Neural progenitor cell (in vitro differentiated cells): ENCODE results near the gene MYH9. TPM values are rescaled to one million over a fixed set of nuclear protein-coding genes. Genes with fewer than 3 reads are reported as not detected.

Source experiments
- DNase-seq: peaks from one replicate; pipeline ENCODE4 v3.0.0-alpha.2; 2016; ENCODE audit warnings: low spot score
- H2AFZ ChIP-seq: fragments of 200-600 bp; sonication (generic); replicated peaks from 2 replicates; pipeline ENCODE4 v1.6.1; 2016; ENCODE audit warnings: antibody characterized with exemption
- H3F3A ChIP-seq: fragments of 200-600 bp; sonication (generic); 2 replicates; pipeline ENCODE4 v1.6.1; 2016; ENCODE audit warnings: antibody characterized with exemption, low read depth
- H3K27ac ChIP-seq: fragments of 200-600 bp; sonication (generic); 2 replicates; pipeline ENCODE4 v1.5.1; 2016; ENCODE audit warnings: mild to moderate bottlenecking
- H3K27me3 ChIP-seq: fragments of 200-600 bp; sonication (generic); 2 replicates; pipeline ENCODE4 v1.6.1; 2016; ENCODE audit warnings: mild to moderate bottlenecking, moderate library complexity
- H3K36me3 ChIP-seq: fragments of 200-600 bp; sonication (generic); 2 replicates; pipeline ENCODE4 v1.5.1; 2016
- H3K4me1 ChIP-seq: fragments of 200-600 bp; sonication (generic); 2 replicates; pipeline ENCODE4 v1.6.1; 2016; ENCODE audit warnings: mixed run types
- H3K4me2 ChIP-seq: fragments of 200-600 bp; sonication (generic); 2 replicates; pipeline ENCODE4 v1.6.1; 2016
- H3K4me3 ChIP-seq: fragments of 200-600 bp; sonication (generic); 2 replicates; pipeline ENCODE4 v1.5.1; 2016
- H3K79me2 ChIP-seq: fragments of 200-600 bp; sonication (generic); 2 replicates; pipeline ENCODE4 v1.6.1; 2016; ENCODE audit warnings: low read depth
- H3K9ac ChIP-seq: fragments of 200-600 bp; sonication (generic); 2 replicates; pipeline ENCODE4 v1.6.1; 2016
- H3K9me3 ChIP-seq: fragments of 200-600 bp; sonication (generic); 2 replicates; pipeline ENCODE4 v1.5.1; 2016; ENCODE audit warnings: low read depth
- H4K20me1 ChIP-seq: fragments of 200-600 bp; sonication (generic); 2 replicates; pipeline ENCODE4 v1.6.1; 2016; ENCODE audit warnings: low read depth
- H3K27ac Mint-ChIP-seq: 3 replicates; pipeline ENCODE4 v1.8.0; 2021; ENCODE audit warnings: mixed read lengths
- H3K27me3 Mint-ChIP-seq: 2 replicates; pipeline ENCODE4 v1.8.0; 2022; ENCODE audit warnings: low read depth, mild to moderate bottlenecking, inconsistent platforms, moderate library complexity, mixed read lengths; ENCODE audit not compliant: insufficient read depth
- H3K36me3 Mint-ChIP-seq: 3 replicates; pipeline ENCODE4 v1.8.0; 2021; ENCODE audit warnings: mixed read lengths
- H3K4me1 Mint-ChIP-seq: 3 replicates; pipeline ENCODE4 v1.8.0; 2021; ENCODE audit warnings: mixed read lengths
- H3K4me3 Mint-ChIP-seq: 3 replicates; pipeline ENCODE4 v1.8.0; 2021; ENCODE audit warnings: mild to moderate bottlenecking, moderate library complexity, mixed read lengths
- H3K9me3 Mint-ChIP-seq: 3 replicates; pipeline ENCODE4 v1.8.0; 2020; ENCODE audit warnings: mixed read lengths
- CTCF ChIP-seq: fragments of 200-600 bp; sonication (generic); IDR thresholded peaks from 2 replicates; pipeline ENCODE4 v1.5.1; 2017; ENCODE audit warnings: antibody characterized with exemption, mild to moderate bottlenecking
- EZH2 ChIP-seq: fragments of 200-600 bp; sonication (generic); IDR thresholded peaks from 2 replicates; pipeline ENCODE4 v1.6.1; 2017; ENCODE audit warnings: antibody characterized with exemption, mild to moderate bottlenecking, moderate library complexity
- EZH2phosphoT487 ChIP-seq: fragments of 200-600 bp; sonication (generic); IDR thresholded peaks from 2 replicates; pipeline ENCODE4 v1.6.1; 2017; ENCODE audit warnings: antibody characterized with exemption
- total RNA-seq: library from RNA; depleted of rRNA; stranded (reverse); fragments of >200 nt; gene quantifications from 2 replicates; pipeline ENCODE4 v1.2.3, GENCODE V29; 2015; ENCODE audit warnings: low replicate concordance

MYH9 gene
- total RNA-seq, 1 donor from 2014 or later: 77.2 TPM

GRCh38 chr22:36374603-36375024 is 13.2 kb downstream of the MYH9 start:
- no peak overlapping the region for H3K27ac Mint-ChIP-seq
- H3K27ac ChIP-seq: no peak overlapping the region

GRCh38 chr22:36373258-36373579 is 14.5 kb downstream of the MYH9 start:
- TF ChIP-seq EZH2 (no peak), EZH2phosphoT487 (no peak), CTCF (no peak)
- peaks cover 98% of the 10 kb centered on the region for H3K79me2 ChIP-seq
- H3K9me3 Mint-ChIP-seq: no peaks in the 10 kb centered on the region
- H3K36me3 Mint-ChIP-seq: peaks cover 7% of the 10 kb centered on the region
- peak overlapping the region; percentile 81 for H3K27ac Mint-ChIP-seq
- H3K9ac ChIP-seq: no peak overlapping the region
- H3K4me3 ChIP-seq: no peak overlapping the region
- no peak overlapping the region for H3K4me3 Mint-ChIP-seq
- peak overlapping the region; percentile 41 for H3K27ac ChIP-seq
- peaks cover 3% of the 10 kb centered on the region for H3K27me3 Mint-ChIP-seq
- peaks cover 81% of the 10 kb centered on the region for H4K20me1 ChIP-seq
- peaks cover 47% of the 10 kb centered on the region for H3F3A ChIP-seq
- no peak overlapping the region for H3K4me2 ChIP-seq
- no peaks in the 10 kb centered on the region for H3K9me3 ChIP-seq
- no peaks in the 10 kb centered on the region for H3K36me3 ChIP-seq
- H2AFZ ChIP-seq: no peak overlapping the region
- DNase-seq: no peak
- H3K27me3 ChIP-seq: no peaks in the 10 kb centered on the region
- peaks cover 59% of the 10 kb centered on the region for H3K4me1 Mint-ChIP-seq
- peaks cover 36% of the 10 kb centered on the region for H3K4me1 ChIP-seq

More at GRCh38 chr22:36374603-36375024, 13.2 kb downstream of the MYH9 start:
- no peaks in the 10 kb centered on the region for H3K9me3 ChIP-seq
- H3K27me3 ChIP-seq: no peaks in the 10 kb centered on the region
- H3K9me3 Mint-ChIP-seq: no peaks in the 10 kb centered on the region
- TF ChIP-seq EZH2: no peak
- no peak for TF ChIP-seq CTCF
- TF ChIP-seq EZH2phosphoT487: no peak
- H3K79me2 ChIP-seq: peaks cover 100% of the 10 kb centered on the region
- H3K4me1 Mint-ChIP-seq: peaks cover 54% of the 10 kb centered on the region
- H3K4me3 ChIP-seq: no peak overlapping the region
- no peak for DNase-seq
- no peak overlapping the region for H3K9ac ChIP-seq
- H3K36me3 Mint-ChIP-seq: peaks cover 7% of the 10 kb centered on the region
- no peak overlapping the region for H3K4me3 Mint-ChIP-seq
- peaks cover 31% of the 10 kb centered on the region for H3K4me1 ChIP-seq
- peaks cover 34% of the 10 kb centered on the region for H3F3A ChIP-seq
- H3K27me3 Mint-ChIP-seq: no peaks in the 10 kb centered on the region
- H3K4me2 ChIP-seq: no peak overlapping the region
- H4K20me1 ChIP-seq: peaks cover 82% of the 10 kb centered on the region
- no peak overlapping the region for H2AFZ ChIP-seq
- H3K36me3 ChIP-seq: no peaks in the 10 kb centered on the region

- Histone ChIP-seq H2AFZ (no peak overlapping the region), H3K27ac (no peak overlapping the region), H3K9ac (no peak overlapping the region), H3F3A (peaks cover 51% of the 10 kb centered on the region), H3K4me1 (peaks cover 48% of the 10 kb centered on the region), H3K9me3 (no peaks in the 10 kb centered on the region), H4K20me1 (peaks cover 84% of the 10 kb centered on the region), H3K27me3 (no peaks in the 10 kb centered on the region), H3K4me3 (no peak overlapping the region), H3K36me3 (no peaks in the 10 kb centered on the region), H3K4me2 (no peak overlapping the region), H3K79me2 (peaks cover 98% of the 10 kb centered on the region)
- Mint-ChIP-seq H3K27me3 (peaks cover 3% of the 10 kb centered on the region), H3K27ac (peak overlapping the region; percentile 18), H3K4me3 (no peak overlapping the region), H3K9me3 (no peaks in the 10 kb centered on the region), H3K4me1 (peaks cover 65% of the 10 kb centered on the region), H3K36me3 (peaks cover 2% of the 10 kb centered on the region)
- no peak for DNase-seq
- TF ChIP-seq EZH2 (no peak), EZH2phosphoT487 (no peak), CTCF (no peak)
These were observed 15.8 kb downstream of the MYH9 start for GRCh38 chr22:36371920-36372319.
